ENCODE data around the gene RPS21.
A peak's percentile ranks its signal among the peaks of the same experiment; 100 is the strongest.

The RPS21 gene

GRCh38 chr20:62359491-62360121 is 27.3 kb upstream of the RPS21 start:
- Histone ChIP-seq H3K4me3 (ENCODE audit: low read length in 2 of 2) (no peak overlapping the region), H3K36me3 (ENCODE audit: control insufficient read depth in 2 of 2, insufficient read depth in 2 of 2, low read length in 2 of 2) (no peaks in the 10 kb centered on the region), H3K9ac (ENCODE audit: low read depth in 1 of 2, low read length in 2 of 2) (no peak overlapping the region), H3K4me1 (ENCODE audit: control insufficient read depth in 2 of 2, insufficient read depth in 2 of 2, low read length in 2 of 2) (peaks cover 21 to 39% of the 10 kb centered on the region in 2 donors), H3K27me3 (ENCODE audit: control insufficient read depth in 2 of 2, insufficient read depth in 2 of 2, low read length in 2 of 2) (peaks cover 0 to 3% of the 10 kb centered on the region in 2 donors), H3K27ac (ENCODE audit: low read depth in 2 of 2, low read length in 2 of 2) (peak overlapping the region; percentile 39 to 68), H3K9me3 (ENCODE audit: control insufficient read depth in 2 of 2, low read length in 2 of 2) (no peaks in the 10 kb centered on the region)

DNA sequence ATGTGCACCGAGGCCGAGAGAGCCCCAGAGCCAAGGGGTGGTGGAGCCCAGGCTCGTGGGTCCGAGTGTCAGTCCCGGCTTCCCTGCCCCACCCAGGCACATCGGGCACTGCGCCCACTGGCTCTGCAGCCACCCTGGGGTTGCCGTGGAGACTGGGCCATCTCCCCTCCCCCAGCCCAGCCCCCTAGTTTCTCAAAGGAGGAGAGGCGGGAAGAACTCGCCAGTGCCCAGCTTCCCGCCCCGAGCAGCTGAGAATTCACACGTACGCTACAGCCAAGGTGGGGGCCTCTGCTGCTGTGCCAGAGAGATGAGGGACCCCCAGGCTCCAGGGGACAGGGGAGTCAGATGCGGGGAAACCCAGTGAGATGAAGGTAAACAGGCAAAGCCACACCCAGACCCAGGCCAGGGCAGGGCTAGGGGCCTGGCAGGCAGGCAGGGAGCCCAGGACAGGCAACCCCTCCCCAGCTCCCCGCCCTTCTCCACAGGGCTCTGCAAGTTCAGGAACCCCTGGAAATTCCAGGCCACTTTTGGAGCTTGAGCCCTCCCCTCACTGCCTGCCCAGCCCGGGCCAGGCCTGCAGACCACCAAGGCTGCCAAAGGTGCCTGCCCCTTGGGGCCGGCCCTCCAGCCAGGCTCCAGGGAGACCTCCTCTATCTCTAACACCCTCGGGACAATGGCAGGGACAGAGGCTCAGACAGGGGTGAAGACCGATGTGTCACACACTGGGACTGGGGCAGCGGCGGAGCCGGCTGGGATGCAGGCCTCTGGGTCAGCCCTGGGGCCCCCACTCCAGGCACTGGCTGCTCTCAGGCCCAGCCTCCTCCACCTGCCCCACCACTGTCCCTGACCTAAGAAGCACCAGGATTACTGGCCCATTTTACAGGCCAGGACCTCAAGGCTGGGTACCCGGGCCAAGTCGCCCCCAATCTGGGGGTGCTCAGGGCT is 25.8 kb upstream of the RPS21 start:
- Histone ChIP-seq H3K4me1 (ENCODE audit: control insufficient read depth in 2 of 2, insufficient read depth in 2 of 2, low read length in 2 of 2) (peaks cover 24 to 34% of the 10 kb centered on the region in 2 donors), H3K27ac (ENCODE audit: low read depth in 2 of 2, low read length in 2 of 2) (peak overlapping the region in 1 of 2 donors; percentile 43), H3K36me3 (ENCODE audit: control insufficient read depth in 2 of 2, insufficient read depth in 2 of 2, low read length in 2 of 2) (no peaks in the 10 kb centered on the region), H3K9ac (ENCODE audit: low read depth in 1 of 2, low read length in 2 of 2) (no peak overlapping the region), H3K27me3 (ENCODE audit: control insufficient read depth in 2 of 2, insufficient read depth in 2 of 2, low read length in 2 of 2) (peaks cover 7 to 12% of the 10 kb centered on the region in 2 donors), H3K4me3 (ENCODE audit: low read length in 2 of 2) (no peak overlapping the region), H3K9me3 (ENCODE audit: control insufficient read depth in 2 of 2, low read length in 2 of 2) (no peaks in the 10 kb centered on the region)

DNA sequence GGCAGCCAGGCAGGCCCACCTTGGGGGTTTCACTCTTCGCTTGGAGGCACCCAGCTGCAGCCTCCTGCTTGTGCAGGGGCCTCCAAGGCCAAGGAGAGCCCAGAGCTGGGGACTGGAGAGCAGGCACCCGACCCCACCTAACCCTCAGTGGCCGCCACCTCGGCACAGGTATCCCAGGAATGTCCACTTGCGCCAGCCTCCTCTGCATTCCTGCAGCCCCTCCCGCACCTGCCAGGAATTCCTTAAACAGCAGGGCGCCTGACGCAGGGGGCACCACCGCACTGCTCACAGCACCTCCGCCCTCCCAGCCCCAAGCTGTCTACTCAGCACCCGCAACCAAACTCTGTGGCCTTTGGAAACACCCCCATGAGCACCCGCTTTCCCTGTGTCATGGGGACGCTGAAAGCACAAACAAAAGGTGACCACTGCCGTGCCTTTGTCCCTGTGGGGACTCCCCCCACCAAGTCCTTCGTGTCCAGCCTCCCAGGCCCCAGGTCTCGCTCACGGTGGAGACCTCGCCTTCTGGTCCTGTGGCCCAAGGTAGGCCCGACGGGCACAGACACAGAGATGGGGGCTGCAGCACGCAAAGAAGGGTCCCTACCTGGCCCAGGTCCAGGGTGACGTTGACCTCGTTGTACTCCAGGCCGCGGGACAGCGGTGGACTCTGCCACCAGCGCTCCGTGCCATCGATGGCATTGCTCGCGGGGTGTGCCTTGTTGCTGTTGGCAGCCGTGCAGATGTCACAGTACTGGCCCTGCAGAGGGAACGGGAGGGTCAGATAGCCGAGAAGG is 24.9 kb upstream of the RPS21 start:
- Histone ChIP-seq H3K9ac (ENCODE audit: low read depth in 1 of 2, low read length in 2 of 2) (no peak overlapping the region), H3K36me3 (ENCODE audit: control insufficient read depth in 2 of 2, insufficient read depth in 2 of 2, low read length in 2 of 2) (no peaks in the 10 kb centered on the region), H3K9me3 (ENCODE audit: control insufficient read depth in 2 of 2, low read length in 2 of 2) (no peaks in the 10 kb centered on the region), H3K27me3 (ENCODE audit: control insufficient read depth in 2 of 2, insufficient read depth in 2 of 2, low read length in 2 of 2) (peaks cover 8 to 14% of the 10 kb centered on the region in 2 donors), H3K4me3 (ENCODE audit: low read length in 2 of 2) (no peak overlapping the region), H3K4me1 (ENCODE audit: control insufficient read depth in 2 of 2, insufficient read depth in 2 of 2, low read length in 2 of 2) (peaks cover 18 to 28% of the 10 kb centered on the region in 2 donors), H3K27ac (ENCODE audit: low read depth in 2 of 2, low read length in 2 of 2) (peak overlapping the region in 1 of 2 donors; percentile 43)

GRCh38 chr20:62362590-62362940 is 24.3 kb upstream of the RPS21 start:
- Histone ChIP-seq H3K4me3 (ENCODE audit: low read length in 2 of 2) (no peak overlapping the region), H3K27me3 (ENCODE audit: control insufficient read depth in 2 of 2, insufficient read depth in 2 of 2, low read length in 2 of 2) (peaks cover 8 to 15% of the 10 kb centered on the region in 2 donors), H3K4me1 (ENCODE audit: control insufficient read depth in 2 of 2, insufficient read depth in 2 of 2, low read length in 2 of 2) (peaks cover 19 to 26% of the 10 kb centered on the region in 2 donors), H3K9ac (ENCODE audit: low read depth in 1 of 2, low read length in 2 of 2) (no peak overlapping the region), H3K36me3 (ENCODE audit: control insufficient read depth in 2 of 2, insufficient read depth in 2 of 2, low read length in 2 of 2) (no peaks in the 10 kb centered on the region), H3K9me3 (ENCODE audit: control insufficient read depth in 2 of 2, low read length in 2 of 2) (no peaks in the 10 kb centered on the region), H3K27ac (ENCODE audit: low read depth in 2 of 2, low read length in 2 of 2) (peak overlapping the region in 1 of 2 donors; percentile 9)

DNA sequence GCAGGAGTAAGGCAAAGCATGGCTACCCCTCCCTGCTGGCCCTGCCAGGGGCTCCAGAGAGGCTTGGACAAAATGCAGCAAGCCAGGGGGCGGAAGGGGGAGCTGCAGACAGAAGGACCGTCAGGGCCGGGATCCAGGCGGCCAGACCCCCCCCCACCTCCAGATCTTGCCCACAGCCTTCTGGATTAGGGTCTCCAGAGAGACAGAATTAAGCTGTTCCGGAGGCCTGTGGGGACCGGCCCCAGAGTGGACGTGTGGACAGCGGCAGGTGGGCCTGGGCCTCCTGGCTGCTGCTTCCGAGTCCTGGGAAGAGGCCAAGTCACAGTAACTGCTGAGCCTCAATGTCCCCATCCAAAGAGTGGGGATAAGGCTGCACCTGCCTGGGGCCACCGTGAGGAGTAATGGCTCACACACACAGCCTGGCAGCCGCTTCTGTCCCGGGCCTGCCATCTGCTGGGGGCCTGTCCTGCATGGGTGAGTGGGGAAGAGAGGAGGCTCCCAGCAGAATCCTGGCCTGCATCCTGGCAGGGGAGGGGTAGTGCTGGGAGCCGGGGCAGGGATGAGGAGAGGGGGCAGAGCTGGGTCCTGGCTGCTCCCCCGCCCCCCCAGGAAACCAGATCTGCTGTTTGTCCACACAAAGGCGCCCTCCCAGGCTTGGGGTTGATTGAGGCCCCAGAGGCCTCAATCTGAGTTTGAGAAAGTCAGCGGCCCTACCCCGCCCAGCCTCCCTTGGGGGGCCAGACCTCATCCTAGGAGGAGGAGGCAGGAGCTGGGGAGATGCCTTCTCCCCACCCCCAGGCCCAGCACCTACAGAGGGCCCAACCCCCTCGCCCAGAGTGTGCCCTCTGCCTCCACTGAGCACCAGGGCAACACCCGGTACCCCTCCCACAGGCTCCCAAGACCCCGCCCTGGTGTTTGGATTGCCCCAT is 23.6 kb upstream of the RPS21 start:
- no peak overlapping the region for H3K4me3 ChIP-seq (ENCODE audit: low read length in 2 of 2)
- no peak overlapping the region for H3K9ac ChIP-seq (ENCODE audit: low read depth in 1 of 2, low read length in 2 of 2)
- no peaks in the 10 kb centered on the region for H3K36me3 ChIP-seq (ENCODE audit: control insufficient read depth in 2 of 2, insufficient read depth in 2 of 2, low read length in 2 of 2)
- peaks cover 8 to 19% of the 10 kb centered on the region in 2 donors for H3K27me3 ChIP-seq (ENCODE audit: control insufficient read depth in 2 of 2, insufficient read depth in 2 of 2, low read length in 2 of 2)
- peaks cover 20 to 31% of the 10 kb centered on the region in 2 donors for H3K4me1 ChIP-seq (ENCODE audit: control insufficient read depth in 2 of 2, insufficient read depth in 2 of 2, low read length in 2 of 2)
- peak overlapping the region in 1 of 2 donors; percentile 32 for H3K27ac ChIP-seq (ENCODE audit: low read depth in 2 of 2, low read length in 2 of 2)
- H3K9me3 ChIP-seq (ENCODE audit: control insufficient read depth in 2 of 2, low read length in 2 of 2) = no peaks in the 10 kb centered on the region

DNA sequence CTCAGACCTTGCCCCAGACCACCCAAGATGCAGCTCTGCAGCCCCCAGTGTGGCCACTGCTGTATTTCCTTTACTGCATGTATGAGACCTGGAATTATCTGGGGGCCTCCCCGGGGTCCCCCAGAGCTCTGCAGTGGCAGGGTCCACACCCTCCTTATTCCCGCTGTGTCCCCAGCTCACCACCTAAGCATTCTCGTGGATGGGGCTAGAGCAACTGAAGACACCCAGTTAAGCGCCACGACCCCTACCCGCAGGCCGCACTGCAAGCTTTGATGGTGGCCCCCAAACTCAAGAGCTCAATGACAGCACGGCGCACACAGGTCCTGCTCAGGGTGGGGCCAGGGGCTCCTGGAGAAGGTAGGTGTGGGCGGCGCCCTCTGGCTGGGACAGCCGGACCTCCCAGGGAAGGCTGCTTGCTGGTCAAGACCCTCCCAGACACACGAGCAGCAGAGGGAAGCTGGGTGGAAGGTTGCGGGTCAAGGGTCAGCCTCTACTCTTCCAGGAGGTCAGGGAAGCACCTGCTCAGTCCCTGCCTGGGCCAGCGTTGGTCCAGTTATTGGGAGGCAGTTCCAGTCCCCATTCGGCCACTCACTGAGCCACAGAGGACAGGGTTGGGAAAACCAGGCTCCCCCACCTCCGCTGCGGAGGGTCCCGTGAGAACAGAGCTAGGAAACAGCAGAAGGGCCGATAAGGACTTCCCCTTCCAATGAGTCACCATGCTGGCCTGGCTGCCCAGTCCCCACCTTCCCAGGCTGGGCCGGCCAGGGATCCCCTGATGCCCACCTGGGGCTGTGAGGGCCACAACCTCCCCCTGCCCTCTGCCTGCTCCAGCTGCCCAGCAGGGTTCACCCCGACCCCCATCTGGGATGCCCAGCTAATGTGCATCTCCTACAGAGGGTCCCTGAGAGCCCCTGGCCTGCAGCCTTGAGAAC is 22.7 kb upstream of the RPS21 start:
- no peaks in the 10 kb centered on the region for H3K9me3 ChIP-seq (ENCODE audit: control insufficient read depth in 2 of 2, low read length in 2 of 2)
- H3K4me3 ChIP-seq (ENCODE audit: low read length in 2 of 2) = no peak overlapping the region
- H3K27ac ChIP-seq (ENCODE audit: low read depth in 2 of 2, low read length in 2 of 2) = peak overlapping the region; percentile 32 to 37
- no peaks in the 10 kb centered on the region for H3K36me3 ChIP-seq (ENCODE audit: control insufficient read depth in 2 of 2, insufficient read depth in 2 of 2, low read length in 2 of 2)
- H3K9ac ChIP-seq (ENCODE audit: low read depth in 1 of 2, low read length in 2 of 2) = no peak overlapping the region
- peaks cover 14 to 24% of the 10 kb centered on the region in 2 donors for H3K27me3 ChIP-seq (ENCODE audit: control insufficient read depth in 2 of 2, insufficient read depth in 2 of 2, low read length in 2 of 2)
- peaks cover 22 to 25% of the 10 kb centered on the region in 2 donors for H3K4me1 ChIP-seq (ENCODE audit: control insufficient read depth in 2 of 2, insufficient read depth in 2 of 2, low read length in 2 of 2)

- H3K27me3 ChIP-seq (ENCODE audit: control insufficient read depth in 2 of 2, insufficient read depth in 2 of 2, low read length in 2 of 2) = peaks cover 19 to 27% of the 10 kb centered on the region in 2 donors
- H3K36me3 ChIP-seq (ENCODE audit: control insufficient read depth in 2 of 2, insufficient read depth in 2 of 2, low read length in 2 of 2) = no peaks in the 10 kb centered on the region
- H3K9me3 ChIP-seq (ENCODE audit: control insufficient read depth in 2 of 2, low read length in 2 of 2) = no peaks in the 10 kb centered on the region
- H3K4me3 ChIP-seq (ENCODE audit: low read length in 2 of 2) = peak overlapping the region; percentile 55 to 57
- peak overlapping the region; percentile 37 to 56 for H3K27ac ChIP-seq (ENCODE audit: low read depth in 2 of 2, low read length in 2 of 2)
- H3K4me1 ChIP-seq (ENCODE audit: control insufficient read depth in 2 of 2, insufficient read depth in 2 of 2, low read length in 2 of 2) = peaks cover 22 to 25% of the 10 kb centered on the region in 2 donors
- H3K9ac ChIP-seq (ENCODE audit: low read depth in 1 of 2, low read length in 2 of 2) = no peak overlapping the region
Measured at GRCh38 chr20:62364911-62365736, 21.8 kb upstream of the RPS21 start.

- peak overlapping the region; percentile 55 to 57 for H3K4me3 ChIP-seq (ENCODE audit: low read length in 2 of 2)
- peaks cover 19 to 30% of the 10 kb centered on the region in 2 donors for H3K27me3 ChIP-seq (ENCODE audit: control insufficient read depth in 2 of 2, insufficient read depth in 2 of 2, low read length in 2 of 2)
- H3K36me3 ChIP-seq (ENCODE audit: control insufficient read depth in 2 of 2, insufficient read depth in 2 of 2, low read length in 2 of 2) = no peaks in the 10 kb centered on the region
- peak overlapping the region; percentile 15 to 56 for H3K27ac ChIP-seq (ENCODE audit: low read depth in 2 of 2, low read length in 2 of 2)
- H3K9me3 ChIP-seq (ENCODE audit: control insufficient read depth in 2 of 2, low read length in 2 of 2) = no peaks in the 10 kb centered on the region
- H3K9ac ChIP-seq (ENCODE audit: low read depth in 1 of 2, low read length in 2 of 2) = peak overlapping the region in 1 of 2 donors; percentile 18
- H3K4me1 ChIP-seq (ENCODE audit: control insufficient read depth in 2 of 2, insufficient read depth in 2 of 2, low read length in 2 of 2) = peaks cover 19 to 22% of the 10 kb centered on the region in 2 donors
Measured at GRCh38 chr20:62365814-62366369, 21.0 kb upstream of the RPS21 start.
